Heart left ventricle (tissue), 13 donors: Measurements from ENCODE around the gene PDGFC.
"Not testable (repeated sequence)": the region's sequence is repeated elsewhere in the genome, so short reads cannot be mapped to it uniquely, and the experiment has no call there.

Experiments used
- POLR2A ChIP-seq, 2 donors: fragments of 450-650 bp; IDR thresholded peaks; one replicate each; pipeline ENCODE4 v1.6.1; 2017; ENCODE audit warnings: antibody characterized with exemption in 2 of 2, mild to moderate bottlenecking in 2 of 2, moderate library complexity in 2 of 2
- TF ChIP-seq, protein P1 (sequence below), 12 donors: fragments of 200-600 bp; sonication (generic) in 4 of 12; IDR thresholded peaks; one replicate each; pipeline versions ENCODE4 v1.5.0 to v1.8.0; 2018 to 2022; ENCODE audit warnings: antibody characterized with exemption in 12 of 12, mild to moderate bottlenecking in 5 of 12
- donor health status: ischemic (EF 13 %, LVEDD 7.1; RV severe dilation, severe dysfunction).
- donor health status: DM: no; HTN: yes; CAD: no.
- donor health status: DM: no; HTN: no; CAD: no.
- donor health status: ischemic (EF 25% LVEDD 6.9; RV normal size, moderate dysfunction).
- donor health status: ischemic (EF 25% LVEDD 5.7; RV mildly dilated, moderate dysfunction).
- donor health status: ischemic (EF 35%, LVEDD 5.7; RV mildly dilated, moderate dysfunction).
- donor health status: nonischemic (EF 11% LVEDD 7.7; RV severe dilation, severe dysfunction).
- donor health status: DM: yes; HTN: yes; CAD: no.
- donor health status: PGD.
- donor health status: ischemic (EF 29% LVEDD 5.4; RV normal size, mild dysfunction).
- donor health status: nonischemic (EF 23%, LVEDD 6.1; RV moderate dilation, normal function).

DNA sequence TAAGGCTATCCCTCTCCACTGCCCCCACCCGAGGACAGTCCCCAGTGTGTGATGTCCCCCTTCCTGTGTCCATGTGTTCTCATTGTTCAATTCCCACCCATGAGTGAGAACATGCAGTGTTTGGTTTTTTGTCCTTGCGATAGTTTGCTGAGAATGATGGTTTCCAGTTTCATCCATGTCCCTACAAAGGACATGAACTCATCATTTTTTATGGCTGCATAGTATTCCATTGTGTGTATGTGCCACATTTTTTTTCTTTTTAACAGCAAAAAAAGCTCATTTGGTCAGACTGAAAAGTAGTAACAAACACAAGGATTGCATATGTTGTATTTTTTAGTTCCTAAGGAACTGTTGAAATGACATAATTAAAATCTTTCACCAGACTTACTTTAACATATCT lies 105.5 kb downstream of the PDGFC start:
- TF ChIP-seq, protein P1, sequence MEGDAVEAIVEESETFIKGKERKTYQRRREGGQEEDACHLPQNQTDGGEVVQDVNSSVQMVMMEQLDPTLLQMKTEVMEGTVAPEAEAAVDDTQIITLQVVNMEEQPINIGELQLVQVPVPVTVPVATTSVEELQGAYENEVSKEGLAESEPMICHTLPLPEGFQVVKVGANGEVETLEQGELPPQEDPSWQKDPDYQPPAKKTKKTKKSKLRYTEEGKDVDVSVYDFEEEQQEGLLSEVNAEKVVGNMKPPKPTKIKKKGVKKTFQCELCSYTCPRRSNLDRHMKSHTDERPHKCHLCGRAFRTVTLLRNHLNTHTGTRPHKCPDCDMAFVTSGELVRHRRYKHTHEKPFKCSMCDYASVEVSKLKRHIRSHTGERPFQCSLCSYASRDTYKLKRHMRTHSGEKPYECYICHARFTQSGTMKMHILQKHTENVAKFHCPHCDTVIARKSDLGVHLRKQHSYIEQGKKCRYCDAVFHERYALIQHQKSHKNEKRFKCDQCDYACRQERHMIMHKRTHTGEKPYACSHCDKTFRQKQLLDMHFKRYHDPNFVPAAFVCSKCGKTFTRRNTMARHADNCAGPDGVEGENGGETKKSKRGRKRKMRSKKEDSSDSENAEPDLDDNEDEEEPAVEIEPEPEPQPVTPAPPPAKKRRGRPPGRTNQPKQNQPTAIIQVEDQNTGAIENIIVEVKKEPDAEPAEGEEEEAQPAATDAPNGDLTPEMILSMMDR (IDR thresholded peaks at IDR 0.05), result not testable (repeated sequence)
- TF ChIP-seq POLR2A (IDR thresholded peaks at IDR 0.05), result not testable (repeated sequence)
